IPS-NIHi11 (cell line): Measurements from ENCODE around the gene GPR137B.

Experiments used
- DNase-seq: peaks from one replicate; pipeline ENCODE4 v3.0.0; 2012; ENCODE audit warnings: mixed read lengths, low spot score

Gene GPR137B

DNA sequence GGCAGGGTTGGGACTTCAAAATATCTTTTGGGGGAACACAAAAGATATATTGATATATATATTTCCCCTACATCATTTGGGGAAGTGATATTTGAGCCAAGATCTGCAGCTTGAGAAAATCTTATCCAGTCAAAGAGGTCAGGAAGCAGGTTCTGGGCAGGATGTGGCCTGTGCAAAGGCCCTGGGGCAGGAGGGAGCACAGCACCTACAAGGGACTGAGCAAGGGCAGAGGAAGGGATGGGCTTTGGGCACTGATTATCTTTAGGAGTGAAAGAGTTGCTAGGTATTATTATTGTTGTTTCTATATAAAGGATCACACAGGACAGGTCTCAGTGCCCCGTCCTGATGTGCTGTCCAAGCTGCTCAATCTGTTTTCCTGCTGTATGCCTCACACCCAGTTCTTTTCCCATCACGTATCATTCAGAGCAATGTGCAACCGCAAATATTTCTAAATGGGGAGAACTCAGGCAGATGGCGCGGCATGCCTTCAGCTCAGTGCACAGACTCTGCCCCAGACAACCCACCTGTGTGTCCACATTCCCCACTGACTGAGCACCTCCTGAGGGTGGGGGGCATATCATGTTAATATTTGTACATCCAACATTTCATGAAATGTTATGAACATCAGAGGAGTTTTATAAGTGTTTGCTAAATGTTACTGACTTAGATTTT is 28.1 kb upstream of the GPR137B start:
- DNase-seq: no peak

DNA sequence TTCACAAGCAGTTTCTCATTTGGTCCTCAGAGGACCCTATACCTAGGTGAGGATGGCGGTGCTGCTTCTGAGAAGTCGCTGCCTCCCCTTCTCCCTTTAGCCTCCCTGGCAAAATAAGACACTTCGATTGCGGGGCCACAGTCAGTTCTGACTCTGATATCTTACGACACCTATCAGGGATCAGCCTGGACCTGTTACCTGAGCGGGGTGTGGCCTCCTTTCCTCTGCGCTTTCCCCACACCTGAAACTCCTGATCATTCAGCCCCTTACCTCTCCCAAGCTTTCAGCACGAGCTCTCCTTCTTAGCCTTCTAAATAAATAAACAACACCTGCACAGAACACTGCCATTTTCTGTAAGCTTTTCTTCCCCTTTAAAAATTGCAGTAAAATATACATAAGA is 24.6 kb upstream of the GPR137B start:
- no peak for DNase-seq

DNA sequence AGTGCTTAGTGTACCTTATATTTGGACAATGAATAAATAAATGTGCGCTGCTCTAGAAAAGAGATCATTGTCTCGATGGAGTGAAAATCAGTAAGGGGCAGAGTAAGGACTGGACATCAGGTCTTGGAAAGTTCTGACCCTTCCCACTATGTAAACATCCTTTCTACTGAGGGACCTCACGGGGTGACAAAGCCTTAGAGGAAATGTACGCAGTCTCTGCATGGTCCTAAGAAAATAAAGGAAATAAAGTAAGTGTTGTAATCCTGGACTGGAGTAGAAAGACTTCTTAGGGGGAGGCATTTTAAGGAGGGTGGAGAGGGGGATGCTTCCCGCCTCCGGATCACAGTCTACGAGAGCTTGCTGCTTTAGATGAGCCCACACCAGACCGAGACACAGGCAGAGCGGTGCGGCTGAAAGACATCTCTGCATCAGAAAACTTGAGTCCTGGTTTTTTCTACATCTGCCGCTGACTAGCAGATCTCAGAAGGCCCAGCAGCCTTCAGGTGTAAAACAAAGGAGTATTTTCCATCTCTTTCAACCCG is 22.3 kb upstream of the GPR137B start:
- no peak for DNase-seq

DNA sequence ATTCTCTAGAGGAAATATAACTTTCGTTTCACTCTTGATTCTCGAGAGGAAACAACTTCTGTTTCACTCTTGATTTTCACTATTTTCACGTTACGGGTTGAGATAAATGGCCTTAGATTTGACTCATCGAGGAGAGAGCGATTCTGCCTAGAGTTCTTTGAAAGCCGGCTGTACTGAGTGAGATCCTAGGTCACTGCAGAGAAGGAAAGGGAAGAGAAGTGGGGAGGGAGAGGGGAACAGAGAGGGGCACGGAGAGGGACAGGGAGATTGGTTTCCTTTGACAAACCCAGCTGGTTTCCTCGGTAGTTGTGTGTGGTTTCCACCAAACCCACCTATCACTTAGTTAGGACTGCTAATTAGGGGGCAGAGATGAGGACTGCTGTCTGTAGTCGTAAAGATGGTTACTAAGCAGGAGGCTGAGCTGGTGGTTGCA is 21.6 kb upstream of the GPR137B start:
- no peak for DNase-seq

DNA sequence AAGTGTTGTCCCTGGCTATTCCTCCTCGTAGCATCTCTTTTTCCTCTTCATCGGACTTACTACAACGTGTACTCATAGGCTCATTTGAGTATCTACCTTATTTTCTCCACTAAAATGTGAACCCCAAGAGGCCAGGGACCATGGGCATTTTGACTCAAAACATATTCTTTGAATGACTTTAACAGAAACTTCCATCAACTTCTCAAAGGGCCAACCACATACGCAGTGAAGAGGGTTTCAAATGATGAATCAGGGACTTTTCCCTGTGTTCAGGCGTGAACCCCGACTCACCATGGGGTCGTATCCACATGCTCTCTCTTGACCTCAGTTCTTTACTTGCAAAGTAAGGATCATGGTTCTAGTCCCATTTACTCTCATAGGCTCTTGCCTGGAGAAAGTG is 20.2 kb upstream of the GPR137B start:
- no peak for DNase-seq

DNA sequence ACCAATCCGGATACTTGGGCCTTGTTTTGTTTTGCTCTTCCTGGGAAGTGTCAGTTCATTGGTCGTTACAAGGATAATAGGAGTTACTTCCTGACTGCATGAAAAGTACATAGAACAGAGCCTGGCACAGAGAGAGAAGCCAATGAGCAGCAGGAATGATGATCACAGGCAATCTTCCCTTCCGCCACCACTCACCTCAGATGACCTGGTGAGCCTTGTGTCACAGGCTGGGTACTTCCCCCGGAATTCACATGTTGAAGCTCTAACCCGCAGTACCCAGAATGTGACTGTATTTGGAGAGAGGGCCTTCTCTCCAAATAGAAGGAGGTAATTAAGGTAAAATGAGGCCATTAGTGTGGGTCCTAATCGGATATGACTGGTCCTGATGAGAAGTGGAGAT is 18.8 kb upstream of the GPR137B start:
- DNase-seq: no peak

DNA sequence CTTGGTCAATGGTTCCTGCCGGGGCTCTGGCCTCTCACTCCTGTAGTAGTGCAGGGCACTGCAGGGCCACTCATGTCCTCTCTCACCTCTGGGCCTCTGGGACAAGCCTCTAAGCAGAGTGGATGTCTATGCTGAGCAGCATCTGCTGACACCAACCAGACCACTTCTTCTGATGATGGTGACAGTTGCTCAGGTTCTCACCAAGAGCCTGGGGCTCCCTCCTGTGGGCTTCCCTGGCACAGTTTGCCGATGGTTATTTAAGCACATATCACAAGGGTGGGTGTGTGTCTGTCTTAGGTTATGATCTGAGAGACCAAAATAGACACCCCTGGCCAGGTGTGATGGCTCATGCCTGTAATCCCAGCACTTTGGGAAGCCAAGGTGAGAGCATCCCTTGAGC is 17.4 kb upstream of the GPR137B start:
- no peak for DNase-seq

DNA sequence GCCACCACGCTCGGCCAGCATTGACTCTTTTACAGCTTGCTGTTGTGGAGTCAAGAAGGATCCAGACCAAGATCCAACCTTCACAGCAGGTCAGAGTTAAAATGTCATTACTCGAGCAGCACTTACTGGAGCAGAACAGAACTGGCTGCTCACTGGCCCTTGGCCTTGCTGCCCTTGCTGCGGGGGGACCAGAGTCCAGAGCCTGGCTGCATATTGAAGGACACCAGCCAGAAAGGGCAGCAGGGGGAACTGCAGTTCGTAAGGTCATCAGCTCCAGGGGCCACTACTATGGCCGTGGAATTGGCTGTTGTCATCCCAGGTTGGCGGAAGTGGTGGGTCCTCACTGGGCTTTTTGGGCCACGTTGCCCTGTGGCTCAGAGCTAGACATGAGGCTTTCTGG is 15.3 kb upstream of the GPR137B start:
- no peak for DNase-seq

DNA sequence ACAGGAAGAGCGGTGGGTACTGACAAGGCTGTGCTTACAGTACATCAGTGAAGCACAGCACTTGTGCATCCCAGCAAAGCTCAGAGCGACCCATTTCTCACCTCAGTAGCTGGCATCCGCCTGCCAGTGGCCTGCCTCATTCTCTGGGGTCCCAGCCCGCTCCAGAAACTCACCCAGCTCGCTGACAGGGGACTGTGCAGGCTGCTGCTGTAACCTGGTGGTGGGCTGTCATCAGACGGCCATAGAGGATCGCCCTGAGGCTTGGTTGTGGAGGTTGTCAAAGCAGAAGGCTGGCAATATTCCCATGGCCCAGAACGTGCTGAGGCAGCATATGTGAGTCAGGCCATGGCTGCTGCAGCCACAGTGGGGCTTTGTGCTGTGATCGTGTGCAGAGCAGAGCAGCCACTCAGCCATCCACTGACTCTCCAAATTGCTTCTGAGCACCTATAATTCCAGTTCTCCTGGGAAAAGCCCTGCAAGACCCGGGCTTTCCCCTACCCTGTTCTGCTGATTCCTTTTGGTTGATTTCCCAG is 13.6 kb upstream of the GPR137B start:
- DNase-seq: no peak

DNA sequence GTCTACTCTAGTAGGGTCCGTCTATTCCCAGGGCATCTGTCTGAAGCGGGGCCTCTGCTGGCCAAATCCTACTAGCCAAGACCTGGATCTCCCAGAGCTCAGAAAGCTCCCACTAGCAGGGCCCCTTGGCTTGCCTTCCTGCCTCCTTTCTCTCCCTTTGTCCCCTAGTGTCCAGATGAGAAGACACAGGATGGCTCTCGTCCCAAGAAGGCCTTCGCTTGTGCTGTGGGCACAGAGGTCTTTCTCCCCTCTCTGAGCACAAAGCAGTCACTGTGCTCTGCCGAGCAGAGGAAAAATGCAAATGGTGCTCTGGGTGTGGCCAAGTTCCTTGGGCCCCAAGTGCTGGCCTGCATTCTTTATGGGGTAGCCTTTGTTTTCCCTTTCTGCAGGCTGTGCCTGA is 13.0 kb upstream of the GPR137B start:
- peak; percentile 59 for DNase-seq

DNA sequence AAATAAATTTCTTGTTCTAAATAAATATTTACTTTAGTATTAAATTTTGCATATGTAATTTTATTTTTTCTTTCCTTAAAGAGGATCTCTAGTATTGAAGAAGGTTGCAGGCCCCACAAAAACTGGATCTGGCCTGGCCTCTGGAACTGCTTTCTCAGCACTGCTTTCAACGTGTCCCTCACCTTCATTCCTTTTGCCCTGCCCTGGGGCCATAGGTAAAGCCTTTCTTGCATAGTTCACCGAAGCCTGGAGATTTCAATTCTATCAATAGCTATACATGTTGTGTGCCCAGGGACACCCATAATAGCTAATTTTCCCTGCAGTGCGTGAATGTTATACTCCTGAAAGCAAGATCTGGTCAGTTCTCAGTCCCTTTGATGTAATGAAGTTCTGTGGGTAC is 12.0 kb upstream of the GPR137B start:
- no peak for DNase-seq

DNA sequence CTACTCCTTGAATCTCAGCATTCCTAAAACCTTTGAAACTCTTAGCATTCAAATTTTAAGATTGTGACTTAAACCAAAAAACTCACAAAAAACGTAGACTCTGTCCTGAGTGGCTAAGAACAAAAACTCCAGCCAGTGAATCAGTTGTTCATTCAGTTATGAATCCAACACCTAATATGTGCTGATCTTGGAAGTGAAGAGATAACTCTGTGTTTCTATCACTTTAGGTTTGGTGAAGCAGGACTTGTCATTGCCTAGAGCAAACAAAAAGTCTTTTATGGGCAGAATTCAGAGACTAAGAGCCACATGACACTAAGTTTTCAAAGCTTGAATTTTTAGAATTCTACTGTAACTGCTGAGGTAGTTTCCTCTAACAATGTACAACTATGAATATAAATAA is 10.4 kb upstream of the GPR137B start:
- DNase-seq: no peak

DNA sequence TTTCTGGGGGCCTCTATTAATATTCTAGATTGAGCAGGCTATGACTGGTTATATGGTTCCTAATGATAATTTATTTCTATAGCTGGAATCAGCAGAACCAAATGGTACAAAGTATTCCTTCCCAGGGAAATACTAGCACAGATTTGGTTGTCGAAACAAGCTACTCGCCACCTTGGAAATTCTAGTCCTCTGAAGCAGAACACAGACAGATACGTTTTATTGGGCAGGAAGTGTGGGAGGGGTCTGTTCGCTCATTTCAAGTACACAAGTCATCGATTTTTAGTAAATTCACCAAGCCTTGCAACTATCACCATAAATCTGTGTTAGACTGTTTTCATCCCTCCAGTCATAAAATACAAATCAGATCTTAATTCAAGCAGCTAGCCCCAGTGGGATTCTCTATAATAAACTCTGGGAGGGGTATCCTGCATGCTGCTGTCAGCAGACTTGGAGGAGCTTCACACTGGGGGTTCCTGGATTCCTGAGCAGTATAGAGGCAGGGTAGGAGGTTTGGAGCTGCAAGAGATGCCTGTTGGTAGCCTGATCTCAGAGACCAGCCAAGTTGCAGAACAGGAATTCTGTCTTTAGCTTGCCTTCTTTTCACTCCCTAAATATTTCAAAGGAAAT is 9.8 kb upstream of the GPR137B start:
- no peak for DNase-seq

DNA sequence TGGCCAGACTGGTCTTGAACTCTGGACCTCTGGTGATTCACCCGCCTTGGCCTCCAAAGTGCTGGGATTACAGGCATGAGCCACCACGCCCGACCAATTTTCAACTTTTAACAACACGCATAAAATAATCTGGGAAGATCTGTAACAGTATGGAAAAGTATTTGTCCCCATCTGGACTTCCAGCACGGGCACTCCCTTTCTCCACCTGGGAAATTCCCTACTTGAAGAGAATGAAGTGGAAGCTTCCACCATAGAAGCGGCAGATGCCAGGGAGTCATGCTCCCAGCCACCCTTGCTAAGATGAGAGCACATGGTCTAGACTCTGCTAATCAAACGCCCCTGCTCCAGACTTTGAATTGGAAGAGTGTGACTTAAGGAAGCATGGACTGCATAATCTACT is 9.0 kb upstream of the GPR137B start:
- DNase-seq: no peak

DNA sequence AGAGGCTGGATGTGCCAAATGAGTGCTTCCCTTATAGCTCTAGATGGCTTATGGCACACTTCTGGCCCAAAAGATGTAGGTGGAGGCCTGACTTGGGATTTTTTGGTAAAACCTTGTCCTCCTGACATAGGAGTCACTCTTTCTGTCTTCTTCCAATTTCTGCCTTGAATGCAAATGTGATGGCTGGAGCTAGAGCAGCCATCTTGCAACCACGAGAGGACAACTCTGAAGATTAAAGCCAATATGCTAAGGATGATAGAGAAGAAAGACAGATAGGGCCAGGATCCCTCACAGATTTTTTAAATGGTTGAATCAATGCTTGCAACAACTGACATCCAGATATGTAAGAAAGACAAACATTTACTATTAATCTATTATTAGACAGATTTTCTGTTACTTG is 8.5 kb upstream of the GPR137B start:
- no peak for DNase-seq

DNA sequence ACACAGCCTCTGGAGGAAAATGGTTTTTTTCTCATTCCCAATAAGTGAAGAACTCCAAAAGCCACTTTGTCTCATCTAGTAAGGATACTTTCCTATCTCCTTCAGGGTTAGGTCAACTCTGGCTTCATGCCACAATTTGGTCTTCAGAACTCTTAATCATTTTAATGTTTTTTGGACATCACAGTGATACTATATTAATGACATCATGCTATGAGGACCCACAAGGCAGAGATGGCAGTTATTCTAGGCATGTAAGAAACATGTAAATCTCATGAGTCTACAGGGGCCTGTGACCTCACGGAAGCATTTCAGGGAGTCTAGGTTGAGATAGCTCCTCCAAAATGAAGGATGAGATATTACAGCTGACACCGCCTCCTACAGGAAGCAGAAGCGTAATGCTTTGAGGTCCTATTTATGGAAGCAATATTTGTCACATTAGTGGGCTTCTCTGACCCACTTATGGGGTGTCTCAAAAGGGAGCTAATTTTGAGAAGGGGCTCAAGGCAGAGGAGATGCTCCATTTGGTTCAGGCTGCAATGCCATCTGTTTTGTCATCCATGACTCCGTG is 5.0 kb upstream of the GPR137B start:
- DNase-seq: no peak

DNA sequence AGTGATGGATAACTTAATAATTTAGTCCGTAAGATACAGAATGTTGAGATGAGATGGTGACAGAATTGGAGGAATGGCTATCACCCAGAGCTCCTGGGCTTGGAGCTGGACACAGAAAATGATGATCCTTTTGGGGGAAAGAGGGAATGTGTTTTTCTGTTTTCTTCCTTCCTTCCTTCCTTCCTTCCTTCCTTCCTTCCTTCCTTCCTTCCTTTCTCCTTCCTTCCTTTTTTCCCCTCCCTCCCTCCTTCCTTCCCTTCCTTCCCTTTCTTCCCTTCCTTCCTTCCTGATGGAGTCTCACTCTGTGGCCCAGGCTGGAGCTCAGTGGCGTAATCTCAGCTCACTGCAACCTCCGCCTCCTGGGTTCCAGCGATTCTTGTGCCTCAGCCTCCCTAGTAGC is 2.8 kb upstream of the GPR137B start:
- DNase-seq: no peak

DNA sequence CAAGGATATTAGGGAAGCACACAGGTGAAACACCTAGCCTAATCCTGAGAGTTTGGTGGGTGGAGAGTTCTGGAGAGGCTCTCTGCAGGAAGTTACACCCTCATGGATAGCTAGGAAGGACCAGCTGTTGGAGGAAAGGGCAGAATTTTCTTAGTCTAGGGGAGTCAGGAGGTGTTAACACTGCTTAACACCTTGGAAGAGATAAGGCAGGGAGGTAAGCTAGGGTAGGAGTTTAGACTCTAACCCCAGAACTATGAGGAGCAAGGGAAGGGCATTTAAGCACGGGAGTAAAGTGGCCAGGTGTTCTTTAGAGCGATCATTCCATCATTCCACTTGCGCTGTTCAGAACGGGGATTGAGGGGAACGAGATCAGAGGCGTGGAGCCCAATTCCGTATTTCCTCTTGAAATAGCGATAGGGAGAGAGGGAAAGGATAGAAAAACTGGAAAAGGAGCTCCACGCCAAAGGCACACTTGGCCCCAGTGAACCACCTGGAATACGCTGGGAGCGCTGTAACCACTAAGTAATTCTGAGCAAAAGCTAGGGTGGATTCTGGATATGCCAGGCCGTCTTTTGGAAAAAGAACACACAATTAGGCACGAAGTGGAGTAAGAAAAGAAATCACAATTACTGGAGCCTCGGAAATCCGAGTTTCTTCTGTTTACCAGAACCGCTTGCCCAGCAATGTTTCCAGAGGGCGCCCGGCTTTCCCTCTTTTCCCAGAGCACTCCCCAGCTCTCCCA is 1.5 kb upstream of the GPR137B start:
- no peak for DNase-seq

DNA sequence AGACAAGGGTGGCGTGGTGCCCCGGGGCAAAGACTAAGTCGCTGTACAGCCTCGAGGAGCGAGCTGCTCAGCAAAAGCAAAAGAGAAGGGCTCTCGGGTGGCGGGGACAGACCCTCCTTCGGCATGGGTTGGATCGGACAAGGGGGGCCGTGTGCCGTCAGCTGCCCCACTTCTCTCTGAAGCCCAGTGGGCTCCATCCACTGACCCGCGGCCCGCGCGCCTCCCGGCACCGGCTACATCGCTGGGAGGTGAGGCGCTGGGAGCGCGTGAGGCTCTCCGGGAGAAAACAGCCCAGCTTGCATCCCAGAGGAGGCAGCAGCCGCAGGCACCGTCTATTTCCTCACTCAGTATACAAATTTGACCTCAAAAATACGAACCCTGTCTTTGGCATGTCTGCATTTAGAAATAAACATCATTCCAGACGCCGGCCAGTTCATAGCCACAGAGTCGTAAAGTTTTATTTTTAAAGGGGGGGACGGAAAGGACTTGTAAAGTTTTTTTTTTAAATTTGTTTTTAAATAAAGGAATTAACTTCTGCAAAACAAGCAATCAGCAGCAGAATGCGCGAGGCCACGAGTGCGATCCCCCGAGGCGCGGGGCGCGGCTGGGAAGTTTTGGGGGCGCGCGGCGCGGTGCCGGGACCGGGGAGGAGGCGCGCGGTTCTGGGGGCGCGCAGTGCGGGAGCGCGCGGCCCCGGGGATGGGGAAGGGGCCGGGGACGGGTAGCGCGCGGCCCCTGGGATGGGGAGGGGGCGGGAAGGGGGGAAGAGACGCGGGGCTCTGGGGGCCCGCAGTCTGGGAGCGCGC is 689 bp upstream of the GPR137B start:
- peak; percentile 94 for DNase-seq

DNA sequence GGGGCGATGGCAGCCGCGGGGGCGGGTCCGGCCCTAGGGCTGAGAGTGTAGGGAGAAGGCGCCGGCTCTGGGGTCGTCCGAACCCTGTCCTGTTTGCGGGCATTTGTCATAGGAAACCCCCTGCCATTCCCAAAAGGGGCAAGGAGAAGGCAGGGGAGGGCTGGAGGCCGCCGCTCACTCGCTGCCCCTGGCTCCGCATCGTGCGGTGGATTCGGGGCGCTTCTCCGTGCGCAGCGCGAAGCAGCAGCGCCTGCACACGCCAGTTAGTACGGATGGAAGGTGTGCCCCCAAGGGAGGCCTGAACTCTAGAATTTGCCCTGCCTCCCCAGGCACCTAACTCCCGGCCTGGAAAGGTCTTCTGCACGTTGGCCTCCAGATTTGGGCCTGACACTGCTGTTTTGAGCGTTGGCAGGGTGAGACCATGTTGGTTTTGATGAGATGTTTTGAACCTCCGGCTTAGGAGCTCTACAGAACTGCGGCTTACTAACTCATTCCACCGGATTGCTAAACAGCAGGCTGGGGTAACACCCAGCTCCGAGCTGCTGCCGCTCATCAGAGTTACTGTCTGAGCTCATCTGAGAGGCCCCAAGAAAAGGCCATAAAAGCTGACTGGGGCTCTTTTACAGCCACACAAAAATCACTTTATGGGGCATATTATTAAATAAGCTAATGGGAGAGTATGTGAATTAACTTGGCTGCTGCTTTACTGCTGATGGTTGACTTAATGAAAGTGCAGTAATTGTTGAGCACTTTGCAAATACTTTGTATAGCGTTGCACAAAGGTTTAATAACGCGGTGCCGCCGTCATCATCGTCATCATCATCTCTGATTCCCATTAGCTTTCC is 987 bp downstream of the GPR137B start:
- no peak for DNase-seq

DNA sequence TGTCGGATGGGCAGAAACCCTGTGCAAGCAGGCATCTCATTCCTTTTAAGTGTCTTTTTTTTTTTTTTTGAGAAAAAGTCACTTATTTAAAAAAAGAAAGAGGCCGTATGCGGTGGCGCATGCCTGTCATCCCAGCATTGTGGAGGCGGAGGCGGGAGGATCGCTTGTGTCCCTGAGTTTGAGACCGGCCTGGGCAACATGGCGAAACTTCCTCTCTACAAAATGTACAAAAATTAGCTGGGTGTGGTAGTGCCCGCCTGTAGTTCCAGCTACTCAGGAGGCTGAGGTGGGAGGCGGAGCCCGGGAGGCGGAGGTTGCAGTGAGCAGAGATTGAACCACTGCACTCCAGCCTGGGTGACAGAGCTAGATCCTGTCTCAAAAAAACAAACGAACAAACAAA is 1.7 kb downstream of the GPR137B start:
- DNase-seq: no peak
